RWPE1 (cell line): ENCODE results near the gene GBF1.

Experiments
- CTCF ChIA-PET: fragments of 350-600 bp; sonication (Branson Sonifier 250); formaldehyde crosslinking; extraction: SDS; loops from one replicate; lab custom pipeline; 2021; lab: Yijun Ruan, JAX
- POLR2A ChIA-PET: fragments of 400-600 bp; formaldehyde crosslinking; extraction: SDS; loops from one replicate; lab custom pipeline; 2020; ENCODE audit warnings: antibody characterized with exemption; ENCODE audit not compliant: low non-redundant PET; lab: Yijun Ruan, JAX
- DNase-seq: peaks from one replicate; pipeline ENCODE4 v3.0.0; 2012; ENCODE audit warnings: low spot score
- H3K27ac ChIP-seq: fragments of 450-650 bp; 2 replicates; pipeline ENCODE4 v1.5.1; 2017
- CTCF ChIP-seq: fragments of 450-650 bp; conservative IDR thresholded peaks from 2 replicates; pipeline ENCODE4 v1.5.1; 2017; ENCODE audit warnings: low read depth, mild to moderate bottlenecking

The GBF1 gene

DNA sequence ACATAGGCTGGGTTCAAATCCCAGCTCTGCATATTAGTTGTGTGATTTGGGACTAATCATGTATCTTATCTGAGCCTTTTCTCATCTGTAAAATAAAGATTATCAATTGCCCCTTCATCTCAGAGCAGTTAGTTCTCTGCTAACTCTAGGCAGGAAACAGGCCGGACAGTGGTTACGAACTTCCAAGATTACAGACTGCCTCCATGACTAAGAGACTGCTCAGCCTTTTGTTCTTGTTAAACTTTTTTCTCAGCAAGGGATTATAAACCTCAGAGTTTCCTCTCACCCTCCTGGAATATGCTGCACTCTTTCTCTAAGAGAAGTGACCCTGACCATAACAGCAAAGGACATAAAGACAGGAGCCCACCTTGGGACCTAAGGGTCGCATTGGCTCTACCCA is 97.6 kb downstream of the GBF1 start:
- peak; percentile 61 for DNase-seq
- CTCF ChIA-PET, result interaction anchor here (0.8 to 1.8 kb wide), 3 partner anchors 9 to 113 kb away, joined by 3 to 8 read pairs (median 4); no protein-coding TSS in a partner anchor
- H3K27ac ChIP-seq, result no peak overlapping the region
- POLR2A ChIA-PET, result no interaction called here
- TF ChIP-seq CTCF, result no peak

GRCh38 chr10:102344067-102344466 is 98.7 kb downstream of the GBF1 start:
- CTCF ChIA-PET, result interaction anchor here (0.5 to 1.3 kb wide), 3 partner anchors 9 to 117 kb away, joined by 3 read pairs; no protein-coding TSS in a partner anchor
- POLR2A ChIA-PET, result no interaction called here
- DNase-seq, result peak; percentile 54
- H3K27ac ChIP-seq, result no peak overlapping the region
- no peak for TF ChIP-seq CTCF

DNA sequence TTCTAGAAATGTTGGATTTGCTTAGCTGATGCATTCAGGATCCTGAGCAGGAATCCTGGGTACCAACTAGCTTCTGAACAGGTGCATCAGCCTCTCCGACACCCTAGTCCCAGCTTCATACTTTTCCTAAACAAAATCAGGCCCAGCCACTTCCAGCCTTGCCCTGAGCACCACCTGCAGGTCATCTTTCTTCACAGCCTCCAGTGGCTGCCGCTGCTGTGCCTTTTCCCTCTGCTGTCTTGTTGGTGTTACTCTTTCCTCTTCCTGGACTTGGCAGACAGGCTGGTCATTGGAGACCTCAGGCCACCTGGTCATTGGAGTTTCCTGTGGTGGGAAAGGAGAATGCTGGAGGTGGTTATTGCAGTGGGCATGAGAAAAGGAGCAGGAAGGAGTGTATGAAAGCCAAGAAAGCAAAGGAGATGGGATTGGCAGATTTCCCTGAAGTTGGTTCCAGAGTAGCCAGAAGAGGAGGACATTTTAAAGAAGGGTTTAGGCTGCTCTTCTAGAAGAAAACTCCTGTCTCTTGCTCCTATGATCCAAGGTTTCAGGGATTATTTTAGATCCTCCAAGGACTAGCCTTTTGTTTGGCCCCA is 102.0 kb downstream of the GBF1 start:
- POLR2A ChIA-PET, result no interaction called here
- peak; percentile 48 for DNase-seq
- peak; percentile 30 for TF ChIP-seq CTCF
- H3K27ac ChIP-seq, result no peak overlapping the region
- CTCF ChIA-PET, result interaction anchor here (0.6 to 14.4 kb wide), 17 partner anchors 9 to 277 kb away, joined by 3 to 370 read pairs (median 3); partner anchors contain the start of genes ELOVL3 and FBXL15

DNA sequence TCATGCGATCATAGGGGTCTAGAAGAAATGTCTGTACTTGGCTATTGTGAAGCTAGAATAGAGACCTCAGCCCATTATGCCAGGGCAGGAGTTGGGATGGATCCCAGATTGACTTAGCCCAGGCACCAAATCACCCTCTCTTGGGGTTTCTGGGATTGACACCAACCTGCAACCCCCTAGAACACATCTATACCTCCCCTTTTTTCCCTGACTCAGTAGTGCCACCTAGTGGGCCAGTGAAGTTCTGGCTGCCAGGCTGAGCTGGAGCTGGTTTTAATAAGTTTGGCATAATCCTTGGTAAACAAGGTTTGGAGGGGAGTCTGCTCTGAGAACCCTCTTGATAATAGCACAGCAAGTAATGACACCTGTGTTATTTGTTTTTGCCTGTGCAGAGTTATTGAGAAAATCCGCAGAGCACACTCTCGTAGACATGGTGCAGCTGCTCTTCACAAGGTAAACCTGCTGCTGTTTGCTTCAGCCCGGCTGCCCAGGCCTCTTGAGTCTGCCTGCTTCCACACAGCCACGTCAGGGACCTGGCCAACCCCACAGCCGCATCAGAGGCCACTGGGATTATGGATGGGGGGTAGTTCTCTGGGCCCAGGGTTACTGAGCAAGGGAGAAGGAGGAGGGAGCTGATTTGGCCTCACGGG is 106.9 kb downstream of the GBF1 start:
- no peak overlapping the region for H3K27ac ChIP-seq
- ChIA-PET POLR2A (no interaction called here), CTCF (interaction anchor here (0.6 to 14.4 kb wide), 32 partner anchors 9 to 614 kb away, joined by 3 to 370 read pairs (median 3); partner anchors contain the start of genes ARMH3 and ELOVL3)
- peak; percentile 75 for DNase-seq
- peak; percentile 94 for TF ChIP-seq CTCF

DNA sequence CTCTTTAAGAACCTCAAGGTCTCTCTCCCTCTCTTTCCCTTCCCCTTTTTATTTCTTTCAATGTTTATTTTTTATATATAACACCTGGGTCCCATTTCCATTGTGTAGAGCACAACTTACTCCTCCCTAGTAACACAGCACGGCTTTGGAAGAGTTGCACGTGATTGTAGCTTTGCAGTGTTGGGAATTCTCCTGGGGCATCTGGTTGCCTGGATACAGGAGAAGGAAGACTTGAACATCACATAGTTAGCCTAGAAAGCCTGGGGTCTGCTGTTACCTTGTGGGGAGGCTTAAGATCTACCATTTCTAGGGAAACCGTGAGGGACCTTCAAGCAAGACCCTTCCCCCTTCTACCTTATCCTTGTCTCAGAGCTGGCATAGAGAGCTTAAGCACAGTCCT is 109.1 kb downstream of the GBF1 start:
- no peak for DNase-seq
- no peak overlapping the region for H3K27ac ChIP-seq
- ChIA-PET POLR2A (no interaction called here), CTCF (interaction anchor here (0.5 to 14.4 kb wide), 7 partner anchors 20 to 186 kb away, joined by 3 to 370 read pairs (median 4); partner anchors contain the start of gene ELOVL3)
- no peak for TF ChIP-seq CTCF

- CTCF ChIA-PET, result interaction anchor here (0.7 to 14.4 kb wide), 3 partner anchors 26 to 189 kb away, joined by 3 to 370 read pairs (median 5); partner anchors contain the start of gene ELOVL3
- no peak for DNase-seq
- no peak for TF ChIP-seq CTCF
- no peak overlapping the region for H3K27ac ChIP-seq
- POLR2A ChIA-PET, result interaction anchor here (0.6 kb wide), 1 partner anchor 54 kb away, joined by 3 read pairs; no protein-coding TSS in a partner anchor
These were observed 113.5 kb downstream of the GBF1 start for GRCh38 chr10:102358712-102359382.
